Adipose tissue (tissue), 3 donors: ENCODE data around the gene FANCC. TPM values are rescaled to one million over a fixed set of nuclear protein-coding genes. Genes with fewer than 3 reads are reported as not detected.
"Not testable (repeated sequence)": the region's sequence is repeated elsewhere in the genome, so short reads cannot be mapped to it uniquely, and the experiment has no call there.

Experiments
- H3K27ac ChIP-seq: one replicate; pipeline ENCODE4 v1.5.1; 2013; ENCODE audit warnings: low read depth, low read length
- WGBS, 3 donors: extraction: QIAGEN DNeasy Blood & Tissue Kit; methylation state at CpG; one replicate each; pipeline ENCODE4 v1.1.7; 2013; 5-methylcytosine and 5-hydroxymethylcytosine counted together
- polyA plus RNA-seq, 3 donors: library from polyadenylated mRNA; stranded (reverse); fragments of 200-250 nt; gene quantifications; one replicate each; pipeline ENCODE4 v1.2.3, GENCODE V29; 2013
- donor health status: healthy with polysubstance abuse.
- donor health status: Bipolar disorder and iron deficiency.
- donor health status: healthy.

FANCC gene
- polyA plus RNA-seq, 3 donors = 2.0 to 3.5 (median 2.5) TPM

DNA sequence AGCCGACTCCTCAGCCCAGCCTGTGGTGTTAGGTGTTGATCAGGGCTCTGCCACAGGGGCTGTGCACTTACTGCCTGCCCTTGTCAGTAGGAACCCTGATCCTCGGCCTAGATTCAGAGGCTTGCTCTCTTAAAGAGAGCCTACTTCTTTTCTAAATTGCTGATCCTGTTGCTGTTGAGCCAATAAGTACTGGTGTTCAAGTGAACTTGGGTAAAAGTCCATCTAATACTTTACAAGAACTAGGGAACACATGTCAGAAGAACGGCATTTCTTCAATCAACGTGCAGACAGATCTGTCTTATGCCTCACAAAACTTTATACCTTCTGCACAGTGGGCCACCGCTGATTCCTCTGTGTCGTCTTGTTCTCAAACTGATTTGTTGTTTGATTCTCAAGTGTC, 24.2 kb downstream of the FANCC start:
- H3K27ac ChIP-seq = not testable (repeated sequence)
- 89 to 97% (median 96%) methylated on average over 6 of the region's 6 CpGs for WGBS, 3 donors

DNA sequence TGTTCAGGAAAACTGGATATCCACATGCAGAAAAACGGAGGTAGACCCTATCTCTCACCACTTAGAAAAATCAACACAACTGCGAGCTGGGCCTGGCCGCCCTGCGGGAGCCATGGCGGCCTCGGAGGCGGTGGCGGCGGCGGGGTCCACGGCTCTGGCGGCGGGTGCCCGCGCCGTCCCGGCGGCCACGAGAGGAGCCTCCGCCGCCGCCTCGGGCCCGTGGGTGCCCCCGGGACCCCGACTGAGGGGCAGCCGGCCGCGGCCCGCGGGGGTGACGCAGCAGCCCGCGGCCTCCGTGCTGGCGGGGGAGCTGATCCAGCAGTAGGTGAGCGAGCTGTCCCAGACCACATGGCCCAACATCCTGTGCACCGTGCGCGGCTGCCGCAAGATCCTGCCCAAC, 25.3 kb downstream of the FANCC start:
- 97 to 98% (median 98%) methylated on average over 32 to 41 of the region's 41 CpGs for WGBS, 3 donors
- no peak overlapping the region for H3K27ac ChIP-seq

DNA sequence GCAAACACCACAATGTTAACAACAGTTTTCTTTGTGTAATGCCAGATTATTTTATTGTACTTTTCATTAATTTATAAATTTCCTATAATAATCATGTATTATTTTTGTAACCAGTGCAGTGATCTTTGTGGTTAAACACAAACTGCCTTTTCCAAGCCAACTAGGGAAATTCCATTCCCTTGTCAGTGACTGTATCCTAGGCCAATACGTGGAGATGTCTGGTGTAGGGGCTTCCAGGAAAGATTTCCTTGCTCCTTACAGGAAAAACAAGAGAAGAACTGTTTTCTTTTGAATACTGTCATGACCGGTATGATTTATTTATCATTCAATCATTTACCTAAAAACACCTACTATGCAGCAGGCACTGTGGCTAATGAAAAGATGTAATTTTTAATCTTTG, 31.4 kb downstream of the FANCC start:
- 49 to 65% (median 54%) methylated on average over 2 of the region's 2 CpGs for WGBS, 3 donors
- no peak overlapping the region for H3K27ac ChIP-seq

DNA sequence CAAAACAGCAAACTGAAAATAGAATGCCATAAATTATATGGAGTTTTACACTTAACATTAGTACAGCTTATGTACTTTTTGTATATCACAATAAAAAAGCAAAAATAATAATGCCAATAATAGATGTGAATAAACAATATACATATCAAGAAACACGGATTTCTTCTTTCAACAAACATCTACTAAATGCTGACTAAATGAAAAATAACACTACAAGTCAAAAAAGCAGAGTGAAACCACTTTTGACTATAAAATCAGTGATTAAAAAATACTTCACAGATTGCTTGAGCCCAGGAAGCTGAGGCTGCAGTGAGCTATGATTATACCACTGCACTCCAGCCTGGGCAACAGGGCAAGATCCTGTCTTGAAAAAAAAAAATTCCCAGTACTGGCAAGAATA, 32.2 kb downstream of the FANCC start:
- 45 to 64% (median 61%) methylated on average over 1 of the region's 1 CpG for WGBS, 3 donors
- H3K27ac ChIP-seq = no peak overlapping the region

DNA sequence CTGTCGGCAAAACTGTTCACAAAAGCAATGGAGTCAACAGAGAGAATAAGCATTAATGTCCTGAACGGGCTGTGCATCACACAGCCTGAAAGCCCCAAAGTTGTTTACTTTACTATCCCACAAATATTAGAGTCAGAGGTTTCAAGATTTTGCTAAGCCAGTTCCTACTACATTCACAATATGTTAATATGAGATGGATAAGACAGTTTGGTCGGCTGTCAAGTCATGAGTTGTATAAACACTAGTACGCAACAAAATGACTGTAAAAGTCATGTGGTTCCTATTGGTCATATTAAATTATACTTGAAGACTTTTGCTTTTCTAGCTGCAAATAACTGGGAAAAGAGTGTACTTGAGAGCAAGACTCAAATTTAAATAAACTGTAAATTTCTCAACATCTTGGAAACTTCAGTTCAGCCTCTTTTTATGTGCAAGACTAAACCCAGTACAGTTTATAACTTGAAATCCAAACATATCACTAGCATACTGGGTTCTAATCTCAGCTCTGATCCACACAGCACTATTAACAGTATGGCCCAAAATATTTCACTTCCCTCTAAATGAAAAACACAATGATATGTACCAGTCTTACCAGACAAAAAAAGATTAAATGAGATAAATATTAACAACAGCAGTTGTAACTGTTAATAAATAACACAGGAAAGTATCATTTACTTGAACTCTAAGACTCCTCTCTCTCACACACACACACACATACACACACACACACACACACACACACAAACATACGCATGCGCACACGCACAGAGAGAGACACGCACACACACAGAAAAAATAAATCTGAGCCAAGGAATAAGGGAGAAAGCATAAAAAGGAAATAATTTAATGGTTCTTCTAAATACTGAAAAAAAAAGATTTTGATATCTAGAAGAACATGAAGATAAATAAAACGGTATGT, 33.1 kb downstream of the FANCC start:
- 57 to 84% (median 81%) methylated on average over 9 of the region's 9 CpGs for WGBS, 3 donors
- no peak overlapping the region for H3K27ac ChIP-seq

DNA sequence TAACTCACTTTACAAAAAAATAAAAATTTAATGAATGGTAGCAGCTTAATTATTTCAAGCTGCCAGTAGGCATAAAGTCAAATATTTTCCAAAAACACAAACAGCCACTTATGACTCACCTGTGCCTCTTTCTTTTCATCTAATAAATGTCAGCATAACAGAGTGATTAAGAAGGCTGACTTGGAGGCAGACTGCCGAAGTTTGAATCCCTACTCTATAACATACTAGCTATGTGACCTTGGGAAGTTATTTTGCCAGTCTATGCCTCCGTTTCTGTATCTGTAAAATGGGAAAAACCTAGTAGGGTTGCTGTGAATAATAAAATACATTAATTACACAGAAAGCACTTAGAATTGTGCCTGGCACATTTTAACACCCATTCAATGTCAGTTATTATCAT, 33.8 kb downstream of the FANCC start:
- no peak overlapping the region for H3K27ac ChIP-seq
- 38 to 91% (median 85%) methylated on average over 2 of the region's 2 CpGs for WGBS, 3 donors

DNA sequence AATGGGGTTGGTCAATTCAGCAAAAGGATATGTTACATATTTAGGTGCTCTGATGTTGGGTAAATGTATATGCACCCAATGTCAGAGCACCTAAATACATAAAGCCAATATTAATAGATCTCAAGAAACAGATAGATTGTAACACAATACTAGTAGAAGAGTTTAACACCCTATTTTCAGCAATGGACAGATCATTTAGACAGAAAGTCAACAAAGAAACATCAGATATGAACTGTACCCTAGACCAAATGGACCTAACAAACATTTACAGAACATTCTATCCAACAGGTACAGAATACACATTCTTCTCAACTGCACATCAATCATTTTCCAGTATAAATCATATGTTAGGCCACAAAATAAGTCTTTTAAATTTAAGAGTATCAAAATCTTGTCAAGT, 35.2 kb downstream of the FANCC start:
- no peak overlapping the region for H3K27ac ChIP-seq

DNA sequence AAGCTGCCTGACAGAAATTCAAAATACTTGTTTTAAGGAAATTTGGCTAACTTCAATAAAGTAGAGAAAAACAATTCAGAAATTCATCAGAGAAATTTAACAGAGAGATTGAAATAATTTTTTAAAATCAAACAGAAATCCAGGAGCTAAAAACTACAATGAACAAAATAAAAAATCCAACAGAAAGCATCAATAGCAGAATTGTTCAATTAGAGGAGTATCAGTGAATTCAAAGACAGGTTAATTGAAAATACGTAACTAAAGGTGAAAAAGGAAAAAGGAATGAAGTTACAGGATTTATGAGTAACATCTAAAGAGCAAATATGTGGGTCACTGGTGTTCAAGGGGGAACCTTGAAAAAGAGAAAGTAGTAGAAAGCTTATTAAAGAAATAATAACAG, 36.8 kb downstream of the FANCC start:
- no peak overlapping the region for H3K27ac ChIP-seq
- WGBS, 3 donors = 97 to 98% (median 97%) methylated on average over 1 of the region's 1 CpG

DNA sequence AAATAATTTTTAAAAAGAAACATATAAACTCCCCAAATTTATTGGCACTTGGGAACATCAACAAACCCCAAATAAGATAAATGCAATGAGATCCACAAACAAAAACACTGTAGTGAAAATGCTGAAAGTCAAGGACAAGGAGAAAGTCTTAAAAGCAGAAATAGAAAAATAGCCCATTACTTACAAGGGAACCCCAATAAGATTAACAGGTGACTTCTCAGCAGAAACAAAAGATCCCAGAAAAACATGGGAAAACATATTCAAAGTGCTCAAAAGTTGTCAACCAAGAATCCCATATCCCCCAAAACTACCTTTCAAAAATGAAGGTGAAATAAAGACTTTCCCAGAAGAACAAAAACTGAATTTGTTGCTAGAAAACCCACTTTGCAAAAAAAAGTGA, 40.0 kb downstream of the FANCC start:
- H3K27ac ChIP-seq = no peak overlapping the region

DNA sequence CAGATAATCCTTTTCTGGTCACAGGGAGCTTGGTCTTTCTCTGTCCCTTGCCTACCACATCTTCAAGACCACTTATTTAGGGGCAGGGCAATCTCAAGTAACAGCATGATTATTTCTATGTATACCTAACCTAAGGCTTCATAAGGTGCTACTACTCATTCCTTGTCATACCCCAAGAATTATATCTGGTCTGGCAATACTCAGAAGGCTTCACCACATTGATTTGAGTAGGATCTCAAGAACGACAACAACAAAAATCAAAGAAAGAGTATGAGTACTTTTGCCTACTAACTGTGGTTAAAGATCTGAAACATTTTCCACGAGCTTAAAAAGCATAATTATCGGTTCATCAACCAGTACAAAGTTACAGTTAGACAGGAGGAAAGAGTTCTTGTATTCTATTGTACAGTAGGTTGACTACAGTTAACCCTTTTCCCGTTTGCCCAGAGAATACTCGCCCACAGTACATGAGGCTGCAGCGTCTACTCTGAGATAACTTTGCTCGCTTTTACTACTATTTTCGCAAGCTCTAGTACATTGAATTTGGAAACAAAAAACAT, 41.0 kb downstream of the FANCC start:
- WGBS, 3 donors = 90 to 92% (median 90%) methylated on average over 8 of the region's 8 CpGs
- H3K27ac ChIP-seq = no peak overlapping the region

DNA sequence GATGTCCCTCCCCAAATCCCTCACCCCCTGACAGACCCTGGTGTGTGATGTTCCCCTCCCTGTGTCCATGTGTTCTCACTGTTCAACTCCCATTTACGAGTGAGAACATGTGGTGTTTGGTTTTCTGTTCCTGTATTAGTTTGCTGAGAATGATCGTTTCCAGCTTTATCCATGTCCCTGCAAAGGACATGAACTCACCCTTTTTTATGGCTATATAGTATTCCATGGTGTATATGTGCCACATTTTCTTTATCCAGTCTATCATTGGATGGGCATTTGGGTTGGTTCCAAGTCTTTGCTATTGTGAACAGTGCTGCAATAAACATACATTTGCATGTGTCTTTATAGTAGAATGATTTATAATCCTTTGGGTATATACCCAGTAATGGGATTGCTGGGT, 43.3 kb downstream of the FANCC start:
- WGBS, 3 donors = 94 to 97% (median 95%) methylated on average over 2 of the region's 2 CpGs
- not testable (repeated sequence) for H3K27ac ChIP-seq

DNA sequence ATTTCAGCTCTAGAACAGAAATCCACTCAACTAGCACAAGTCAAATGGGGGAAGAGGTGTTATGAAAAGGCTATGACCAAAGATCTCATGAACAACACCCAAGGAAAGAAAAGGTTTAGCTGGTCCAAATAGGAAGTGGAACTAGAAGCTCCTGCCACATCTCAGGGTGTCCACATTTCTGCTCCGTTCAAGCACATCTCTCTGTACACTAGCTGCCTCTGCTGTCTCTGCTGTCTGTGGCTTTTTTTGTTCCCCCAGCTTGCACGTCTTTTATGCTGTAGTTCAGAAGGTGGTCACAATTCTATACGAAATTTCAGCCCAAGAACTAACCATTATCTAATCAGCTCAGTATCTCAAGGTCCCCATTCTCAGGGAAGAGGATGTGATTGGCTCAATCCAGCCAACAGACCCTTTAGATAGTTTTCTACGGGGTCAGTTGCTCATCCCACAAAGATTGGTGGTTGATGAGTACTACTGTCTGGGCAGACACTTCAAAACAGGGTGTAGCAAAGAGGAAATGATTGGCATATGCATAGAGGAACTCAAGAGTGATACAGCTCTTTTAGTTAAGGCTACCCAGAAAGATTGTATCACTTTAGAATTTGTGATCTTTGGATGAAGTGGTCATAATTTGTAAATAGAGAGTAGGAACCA, 44.0 kb downstream of the FANCC start:
- WGBS, 3 donors = 66 to 71% (median 69%) methylated on average over 4 of the region's 4 CpGs
- no peak overlapping the region for H3K27ac ChIP-seq

DNA sequence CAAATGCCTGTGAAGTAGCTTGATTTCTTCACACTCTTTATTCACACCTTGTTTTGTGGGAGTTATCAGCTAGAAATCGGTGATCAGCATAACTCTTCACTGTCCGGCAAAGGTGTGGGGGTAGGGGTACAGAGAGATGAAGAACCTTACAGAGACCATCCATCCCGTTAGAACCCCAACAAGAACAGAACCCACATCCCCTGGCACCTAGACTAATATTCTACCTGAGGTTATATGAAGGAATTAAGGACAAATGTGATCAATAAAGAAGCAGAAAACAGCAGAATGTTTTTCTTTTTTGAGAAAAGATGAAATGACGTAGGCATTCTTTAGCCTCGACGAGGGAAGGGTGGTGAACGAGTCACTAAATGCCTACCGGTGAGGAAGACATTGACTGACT, 44.7 kb downstream of the FANCC start:
- 93 to 99% (median 96%) methylated on average over 8 of the region's 8 CpGs for WGBS, 3 donors

DNA sequence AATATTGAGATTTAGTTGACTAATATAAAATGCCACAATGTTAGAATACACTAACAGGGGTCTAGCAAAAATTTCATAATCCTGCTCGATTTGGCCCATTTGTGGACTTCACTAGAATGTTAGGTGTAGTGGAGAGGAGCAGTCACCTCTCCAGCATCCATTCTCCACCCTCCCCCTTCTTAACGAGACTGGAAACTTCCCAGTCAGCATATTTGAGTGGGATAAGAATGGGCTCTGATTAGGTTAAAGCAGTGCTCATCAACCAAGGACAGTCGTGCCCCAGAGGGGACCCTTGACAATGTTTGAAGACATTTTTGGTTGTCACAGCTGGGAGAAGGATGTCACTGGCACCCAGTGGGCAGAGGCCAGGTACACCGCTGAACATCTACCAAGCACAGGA, 46.7 kb downstream of the FANCC start:
- 82 to 86% (median 84%) methylated on average over 4 of the region's 4 CpGs for WGBS, 3 donors
- H3K27ac ChIP-seq = no peak overlapping the region

More for the DNA sequence above, 44.7 kb downstream of the FANCC start:
- H3K27ac ChIP-seq = no peak overlapping the region

DNA sequence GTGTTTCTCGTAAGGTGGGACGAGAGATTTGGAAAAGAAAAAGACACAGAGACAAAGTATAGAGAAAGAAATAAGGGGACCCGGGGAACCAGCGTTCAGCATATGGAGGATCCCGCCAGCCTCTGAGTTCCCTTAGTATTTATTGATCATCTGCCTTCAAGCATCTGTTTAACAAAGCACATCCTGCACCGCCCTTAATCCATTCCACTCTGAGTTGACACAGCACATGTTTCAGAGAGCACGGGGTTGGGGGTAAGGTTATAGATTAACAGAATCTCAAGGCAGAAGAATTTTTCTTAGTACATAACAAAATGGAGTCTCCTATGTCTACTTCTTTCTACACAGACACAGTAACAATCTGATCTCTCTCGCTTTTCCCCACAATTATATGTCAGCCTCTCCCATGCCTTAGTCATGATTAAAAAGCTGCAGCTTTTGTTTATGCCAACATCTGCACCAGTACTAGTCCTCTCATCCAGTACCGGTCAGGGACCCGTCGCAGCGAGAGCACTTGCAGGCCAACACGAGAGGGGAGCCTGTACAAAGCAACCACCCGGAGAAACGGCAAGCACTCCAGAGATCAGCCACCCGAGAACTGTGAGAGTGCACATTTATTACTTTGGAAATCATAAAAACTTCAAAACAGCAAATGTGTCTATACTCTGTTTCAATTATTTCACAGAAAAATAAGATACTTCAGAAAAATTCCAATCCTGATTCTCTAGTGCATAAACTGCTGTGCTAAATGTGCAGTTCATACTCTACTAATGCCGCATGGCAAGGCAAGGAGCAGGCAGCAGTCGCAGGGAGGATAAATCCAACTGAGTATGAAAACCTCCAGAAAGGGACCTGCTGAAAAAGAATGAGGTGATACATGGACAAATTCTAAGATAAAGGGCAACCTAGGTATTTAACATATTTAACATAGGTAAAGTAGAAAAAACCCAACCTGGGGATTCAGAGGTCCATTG, 47.4 kb downstream of the FANCC start:
- not testable (repeated sequence) for H3K27ac ChIP-seq
- 42 to 91% (median 84%) methylated on average over 18 of the region's 18 CpGs for WGBS, 3 donors

DNA sequence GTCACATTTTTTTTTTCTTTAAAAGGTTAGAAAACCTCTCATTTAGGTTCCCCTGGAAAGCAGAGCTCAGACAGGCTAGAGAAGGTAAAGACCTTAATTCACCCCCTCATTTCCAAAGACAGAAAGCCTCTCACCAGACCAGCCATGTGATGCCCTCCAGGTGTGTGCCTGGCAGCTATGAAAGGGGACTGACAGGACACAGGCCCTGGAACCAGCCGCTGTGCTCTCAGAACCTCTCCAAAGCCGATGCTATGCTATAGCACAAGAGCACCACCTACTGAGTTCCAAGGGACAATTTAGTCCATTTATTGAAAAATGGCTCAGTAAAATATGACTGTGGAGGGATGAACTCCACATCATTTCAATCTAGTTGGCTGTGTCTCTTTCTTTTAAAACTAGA, 48.8 kb downstream of the FANCC start:
- no peak overlapping the region for H3K27ac ChIP-seq
- WGBS, 3 donors = 36 to 61% (median 55%) methylated on average over 2 of the region's 2 CpGs

DNA sequence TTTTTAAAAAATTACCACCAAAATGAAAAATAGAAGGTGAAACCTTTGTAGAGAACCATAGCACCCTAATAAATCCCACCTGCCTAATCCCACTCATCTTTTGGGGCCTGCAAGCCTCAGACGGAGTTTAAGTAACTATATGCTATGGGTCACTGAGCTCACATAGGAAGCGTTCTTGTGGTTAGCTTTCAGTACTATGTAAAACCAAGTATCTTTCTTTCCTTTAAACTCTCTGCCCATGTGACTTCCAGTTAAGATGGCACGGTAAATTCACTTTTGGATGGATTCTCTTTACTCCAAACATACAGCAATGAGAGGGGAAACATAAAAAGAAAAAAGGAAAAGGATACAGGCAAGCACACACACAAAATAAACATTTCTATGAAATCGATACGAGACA, 50.9 kb downstream of the FANCC start:
- H3K27ac ChIP-seq = no peak overlapping the region
- WGBS, 3 donors = 85 to 88% (median 86%) methylated on average over 5 of the region's 5 CpGs

DNA sequence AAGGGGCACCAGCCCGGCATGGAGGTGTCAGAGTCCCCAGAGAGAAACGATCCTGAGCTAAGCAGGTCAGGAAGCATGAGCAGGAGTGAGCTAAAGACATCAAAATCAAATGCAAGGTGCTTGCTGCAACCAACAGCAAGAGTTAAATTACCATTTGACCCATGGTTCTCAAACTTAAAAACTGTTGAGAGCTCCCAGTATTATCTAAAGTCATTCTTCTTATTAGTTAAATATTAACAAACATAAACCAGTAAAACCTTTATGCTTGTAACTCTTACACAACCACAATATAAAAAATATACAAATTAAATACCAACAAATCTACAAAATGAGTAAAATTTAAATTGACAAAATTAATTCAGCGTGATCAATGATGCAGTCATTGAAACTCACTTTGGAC, 51.5 kb downstream of the FANCC start:
- no peak overlapping the region for H3K27ac ChIP-seq
- 49 to 65% (median 60%) methylated on average over 3 of the region's 3 CpGs for WGBS, 3 donors
